ENCODE measurements around the gene TEX51.

DNA sequence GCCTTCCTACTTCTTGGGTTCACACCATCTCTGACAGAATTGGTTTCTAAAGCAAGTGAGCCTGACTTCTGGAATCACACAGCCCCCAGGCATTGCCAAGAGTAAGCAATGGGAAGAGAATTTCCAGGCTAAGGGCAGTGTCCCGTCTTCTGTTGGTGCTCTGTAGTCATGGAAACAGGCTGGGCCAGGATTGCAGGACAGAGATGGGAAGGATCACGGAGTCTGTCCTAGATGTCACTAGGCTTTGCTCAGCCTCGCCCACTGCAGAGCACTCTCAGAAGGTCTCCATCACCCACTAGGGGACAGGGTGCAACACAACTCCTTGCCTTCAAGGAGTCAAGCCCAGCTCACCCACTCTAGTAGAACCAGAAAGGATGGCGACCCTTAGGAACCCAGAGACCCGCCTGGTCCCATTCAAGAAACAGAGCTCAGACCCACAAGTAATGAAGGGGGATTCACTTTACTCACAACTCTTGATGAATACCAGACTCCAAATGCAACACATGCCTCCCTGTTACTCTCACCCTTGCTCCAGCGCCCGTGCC is 48.6 kb upstream of the TEX51 start:
- TF ChIP-seq NFIC (IDR thresholded peaks at IDR 0.05; ENCODE audit: borderline replicate concordance): no peak
- no peak for TF ChIP-seq RCOR1 (IDR thresholded peaks at IDR 0.05; ENCODE audit: low read length)
- TF ChIP-seq CTCF (IDR thresholded peaks at IDR 0.05): no peak

All from SK-N-SH (cell line).